Endothelial cell of umbilical vein (primary cell): ENCODE results near the gene PLEKHA5. TPM values are rescaled to one million over a fixed set of nuclear protein-coding genes. Genes with fewer than 3 reads are reported as not detected.
"Not testable (repeated sequence)": the region's sequence is repeated elsewhere in the genome, so short reads cannot be mapped to it uniquely, and the experiment has no call there.

Source experiments
- BruUV-seq: library from RNA; stranded (reverse); fragments of 400-500 nt; replicated peaks from 2 replicates; lab custom pipeline; 2021; lab: Mats Ljungman, UMichigan
- CTCF ChIA-PET: fragments of 300-600, 350-600 bp; sonication (Branson Sonifier 250); formaldehyde crosslinking; loops from one replicate; lab custom pipeline; 2021; ENCODE audit warnings: antibody characterized with exemption, inconsistent platforms; lab: Charles Lee
- POLR2A ChIA-PET: fragments of 300-600, 350-600 bp; sonication (Branson Sonifier 250); formaldehyde crosslinking; loops from one replicate; lab custom pipeline; 2021; ENCODE audit warnings: antibody characterized with exemption, inconsistent platforms; lab: Charles Lee
- DNase-seq: peaks from one replicate; pipeline ENCODE4 v3.0.0-alpha.2; 2011; ENCODE audit warnings: low read depth, low spot score
- FAIRE-seq: peaks from 2 replicates; lab custom pipeline; 2011; peaks lifted over from hg19 to GRCh38; lab: Jason Lieb, UNC
- H2AFZ ChIP-seq: 2 replicates; pipeline ENCODE4 v1.6.0; 2012; ENCODE audit warnings: low read depth, low read length, control low read depth, inconsistent platforms
- H3K27ac ChIP-seq: 2 replicates; pipeline ENCODE4 v1.5.1; 2011; ENCODE audit warnings: low read depth, mild to moderate bottlenecking, control low read depth, low read length, moderate library complexity; ENCODE audit not compliant: insufficient read depth
- H3K27me3 ChIP-seq, 2 experiments: 2 replicates each; pipeline versions ENCODE4 v1.6.0 to v1.6.1; 2011; ENCODE audit warnings: low read length in 2 of 2, mixed read lengths in 1 of 2; ENCODE audit not compliant: control insufficient read depth in 2 of 2, insufficient read depth in 2 of 2
- H3K36me3 ChIP-seq, 2 experiments: 2 replicates in 1 of 2; 3 replicates in 1 of 2; pipeline ENCODE4 v1.5.1; 2011; ENCODE audit warnings: low read length in 2 of 2, mild to moderate bottlenecking in 1 of 2, moderate library complexity in 1 of 2; ENCODE audit not compliant: control insufficient read depth in 2 of 2, insufficient read depth in 2 of 2; ENCODE audit errors: extremely low read depth in 1 of 2
- H3K4me1 ChIP-seq: 3 replicates; pipeline ENCODE4 v1.5.1; 2011; ENCODE audit warnings: mild to moderate bottlenecking, low read length; ENCODE audit not compliant: control insufficient read depth, insufficient read depth; ENCODE audit errors: extremely low read depth
- H3K4me2 ChIP-seq: 2 replicates; pipeline ENCODE4 v1.6.1; 2011; ENCODE audit warnings: low read length, control low read depth, mixed read lengths; ENCODE audit not compliant: insufficient read depth
- H3K4me3 ChIP-seq, 3 experiments: fragments of 200-600 bp in 1 of 3; sonication (generic), shearing (Covaris generic) in 1 of 3; replicated peaks in 1 of 3; 2 replicates each; pipeline ENCODE4 v1.5.1; 2011 to 2016; ENCODE audit warnings: control low read depth in 3 of 3, low read length in 3 of 3, mild to moderate bottlenecking in 2 of 3, inconsistent platforms in 1 of 3, low read depth in 1 of 3, moderate library complexity in 1 of 3; ENCODE audit not compliant: insufficient read depth in 1 of 3
- H3K79me2 ChIP-seq: 2 replicates; pipeline ENCODE4 v1.6.0; 2012; ENCODE audit warnings: low read length, inconsistent platforms; ENCODE audit not compliant: control insufficient read depth, insufficient read depth
- H3K9ac ChIP-seq: replicated peaks from 2 replicates; pipeline ENCODE3; 2011; ENCODE audit warnings: low read length, control low read depth; ENCODE audit not compliant: insufficient read depth; ENCODE audit errors: extremely low read depth
- H3K9me1 ChIP-seq: replicated peaks from 3 replicates; pipeline ENCODE4 v1.6.0; 2011; ENCODE audit warnings: mild to moderate bottlenecking, low read length; ENCODE audit not compliant: control insufficient read depth, insufficient read depth; ENCODE audit errors: extremely low read depth
- H3K9me3 ChIP-seq: replicated peaks from 2 replicates; pipeline ENCODE4 v1.5.1; 2012; ENCODE audit warnings: low read length, inconsistent platforms; ENCODE audit not compliant: control insufficient read depth, insufficient read depth
- H4K20me1 ChIP-seq: replicated peaks from 2 replicates; pipeline ENCODE3; 2011; ENCODE audit warnings: mild to moderate bottlenecking, low read length; ENCODE audit not compliant: control insufficient read depth, insufficient read depth; ENCODE audit errors: extremely low read depth
- POLR2A ChIP-seq: IDR thresholded peaks from 2 replicates; pipeline ENCODE4 v1.6.1; 2012; ENCODE audit warnings: low read depth, mild to moderate bottlenecking, control low read depth, low read length
- dilution Hi-C: fragments of 300-500 bp; cut with MboI; formaldehyde crosslinking; loops from one replicate; pipeline ENCODE4 v1.15.0; 2019; ENCODE audit warnings: low sequenced_read_pairs; ENCODE audit not compliant: extremely low pct_ligation_motif_present
- intact Hi-C: fragments of 100-400 bp; cut with micrococcal nuclease; formaldehyde crosslinking; loops from one replicate; pipeline ENCODE4 v1.10.0; 2022
- polyA plus RNA-seq, 4 experiments: library from polyadenylated mRNA; depleted of rRNA in 3 of 4; stranded (reverse) in 3 of 4; unstranded in 1 of 4; fragments of >200 nt; gene quantifications; 2 replicates each; pipeline versions ENCODE4 v1.2.1 to v1.2.3, GENCODE V29; 2011 to 2012; ENCODE audit warnings: missing spikeins in 1 of 4
- total RNA-seq: library from RNA; stranded (reverse); gene quantifications from 2 replicates; pipeline ENCODE4 v1.2.3, GENCODE V29; 2021

PLEKHA5 gene
- total and polyA plus RNA-seq, 2 donors (not counting 3 experiments of a cell fraction or from before 2014, with no cell fraction given): 2.5 to 12.7 TPM

DNA sequence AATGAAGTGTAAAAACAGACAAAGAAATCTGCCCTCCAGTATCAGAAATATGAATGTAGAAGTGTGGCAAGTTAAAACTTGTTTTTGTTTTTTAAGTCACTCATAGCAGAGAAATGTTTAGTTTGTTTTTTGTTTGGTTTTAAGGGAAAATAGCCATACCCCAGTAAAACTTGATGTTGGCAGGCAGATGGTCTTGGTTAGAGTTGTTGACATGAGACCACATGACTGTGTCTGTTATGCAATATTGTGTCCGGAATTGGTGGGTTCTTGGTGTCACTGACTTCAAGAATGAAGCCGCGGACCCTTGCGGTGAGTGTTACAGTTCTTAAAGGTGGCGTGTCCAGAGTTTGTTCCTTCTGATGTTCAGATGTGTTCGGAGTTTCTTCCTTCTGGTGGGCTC is 99.5 kb downstream of the PLEKHA5 start:
- POLR2A ChIA-PET, H3K79me2 ChIP-seq, BruUV-seq, H4K20me1 ChIP-seq, H2AFZ ChIP-seq, DNase-seq, H3K4me2 ChIP-seq, H3K4me3 ChIP-seq, CTCF ChIA-PET, H3K4me1 ChIP-seq, H3K9me1 ChIP-seq, H3K36me3 ChIP-seq, dilution Hi-C loops, H3K27ac ChIP-seq, H3K27me3 ChIP-seq, H3K9me3 ChIP-seq, intact Hi-C loops, FAIRE-seq, H3K9ac ChIP-seq: not testable (repeated sequence)

DNA sequence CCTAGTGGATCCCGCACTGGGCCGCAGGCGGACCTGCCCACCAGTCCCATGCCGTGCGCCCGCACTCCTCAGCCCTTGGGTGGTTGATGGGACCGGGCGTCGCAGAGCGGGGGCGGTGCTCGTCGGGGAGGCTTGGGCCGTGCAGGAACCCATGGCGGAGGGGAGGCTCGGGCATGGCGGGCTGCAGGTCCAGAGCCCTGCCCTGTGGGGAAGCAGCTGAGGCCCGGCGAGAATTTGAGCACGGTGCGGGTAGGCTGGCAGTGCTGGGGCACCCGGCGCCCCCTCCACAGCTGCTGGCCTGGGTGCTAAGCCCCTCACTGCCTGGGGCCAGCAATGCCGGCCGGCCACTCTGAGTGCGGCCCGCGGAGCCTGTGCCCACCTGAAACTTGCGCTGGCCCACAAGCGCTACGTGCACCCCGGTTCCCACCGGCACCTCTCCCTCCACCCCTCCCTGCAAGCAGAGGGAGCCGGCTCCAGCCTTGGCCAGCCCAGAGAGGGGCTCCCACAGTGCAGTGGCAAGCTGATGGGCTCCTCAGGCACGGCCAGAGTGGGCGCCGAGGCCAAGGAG is 100.8 kb downstream of the PLEKHA5 start:
- Histone ChIP-seq H3K4me1 (no peaks in the 10 kb centered on the region), H2AFZ (no peak overlapping the region), H3K27ac (no peak overlapping the region), H3K9ac (no peak overlapping the region), H3K4me3 (no peak overlapping the region), H3K79me2 (no peaks in the 10 kb centered on the region), H3K36me3 (no peaks in the 10 kb centered on the region), H3K9me3 (no peaks in the 10 kb centered on the region), H3K9me1 (no peaks in the 10 kb centered on the region), H4K20me1 (no peaks in the 10 kb centered on the region), H3K27me3 (no peaks in the 10 kb centered on the region), H3K4me2 (no peak overlapping the region)
- no peak for TF ChIP-seq POLR2A
- DNase-seq (no peak), FAIRE-seq (no peak)
- POLR2A ChIA-PET: no interaction called here
- intact Hi-C loops: no loop called here
- dilution Hi-C loops: no loop called here
- CTCF ChIA-PET: no interaction called here
- BruUV-seq: no TSS peak
